Activated T-cell treated with anti-CD3 and anti-CD28 coated beads, Interleukin-2, amount 50 U/mL, for 24 hours (primary cell): ENCODE measurements around the gene PARD3.

Source experiments
- DNase-seq: peaks from one replicate; pipeline ENCODE4 v3.0.0-alpha.2; 2020
- H3K27ac Mint-ChIP-seq: 2 replicates; pipeline ENCODE4 v1.8.0; 2020; ENCODE audit warnings: mild to moderate bottlenecking, mixed read lengths
- H3K27me3 Mint-ChIP-seq: 2 replicates; pipeline ENCODE4 v1.8.0; 2020; ENCODE audit warnings: mixed read lengths
- H3K36me3 Mint-ChIP-seq: 2 replicates; pipeline ENCODE4 v1.8.0; 2020; ENCODE audit warnings: low read depth, mixed read lengths
- H3K4me1 Mint-ChIP-seq: 2 replicates; pipeline ENCODE4 v1.8.0; 2020; ENCODE audit warnings: low read depth, mixed read lengths
- H3K4me3 Mint-ChIP-seq: 2 replicates; pipeline ENCODE4 v1.8.0; 2020; ENCODE audit warnings: mild to moderate bottlenecking, moderate library complexity, mixed read lengths
- H3K9me3 Mint-ChIP-seq: 2 replicates; pipeline ENCODE4 v1.8.0; 2020; ENCODE audit warnings: mixed read lengths

PARD3 gene

GRCh38 chr10:34641147-34641912, 173.8 kb downstream of the PARD3 start:
- Mint-ChIP-seq H3K27me3 (no peaks in the 10 kb centered on the region), H3K4me3 (no peak overlapping the region), H3K36me3 (no peaks in the 10 kb centered on the region), H3K4me1 (peaks cover 16% of the 10 kb centered on the region), H3K9me3 (no peaks in the 10 kb centered on the region), H3K27ac (no peak overlapping the region)
- no peak for DNase-seq

GRCh38 chr10:34638406-34639054, 176.6 kb downstream of the PARD3 start:
- DNase-seq, result peak; percentile 70
- Mint-ChIP-seq H3K27me3 (no peaks in the 10 kb centered on the region), H3K9me3 (no peaks in the 10 kb centered on the region), H3K4me1 (peaks cover 16% of the 10 kb centered on the region), H3K4me3 (no peak overlapping the region), H3K36me3 (no peaks in the 10 kb centered on the region), H3K27ac (no peak overlapping the region)

GRCh38 chr10:34637418-34637911, 177.6 kb downstream of the PARD3 start:
- Mint-ChIP-seq H3K4me1 (peaks cover 16% of the 10 kb centered on the region), H3K27ac (no peak overlapping the region), H3K4me3 (no peak overlapping the region), H3K9me3 (no peaks in the 10 kb centered on the region), H3K27me3 (no peaks in the 10 kb centered on the region), H3K36me3 (no peaks in the 10 kb centered on the region)
- peak; percentile 81 for DNase-seq

GRCh38 chr10:34635111-34635510, 180.0 kb downstream of the PARD3 start:
- no peak overlapping the region for H3K4me3 Mint-ChIP-seq
- H3K4me1 Mint-ChIP-seq, result peaks cover 16% of the 10 kb centered on the region
- no peak for DNase-seq
- no peak overlapping the region for H3K27ac Mint-ChIP-seq
- H3K27me3 Mint-ChIP-seq, result no peaks in the 10 kb centered on the region
- no peaks in the 10 kb centered on the region for H3K36me3 Mint-ChIP-seq
- H3K9me3 Mint-ChIP-seq, result no peaks in the 10 kb centered on the region

- Mint-ChIP-seq H3K27me3 (no peaks in the 10 kb centered on the region), H3K9me3 (no peaks in the 10 kb centered on the region), H3K4me1 (peaks cover 15% of the 10 kb centered on the region), H3K36me3 (no peaks in the 10 kb centered on the region), H3K4me3 (no peak overlapping the region), H3K27ac (no peak overlapping the region)
- no peak for DNase-seq
Measured at GRCh38 chr10:34633374-34633773, 181.7 kb downstream of the PARD3 start.

- no peak overlapping the region for H3K4me3 Mint-ChIP-seq
- no peaks in the 10 kb centered on the region for H3K4me1 Mint-ChIP-seq
- H3K9me3 Mint-ChIP-seq, result no peaks in the 10 kb centered on the region
- no peak overlapping the region for H3K27ac Mint-ChIP-seq
- no peaks in the 10 kb centered on the region for H3K27me3 Mint-ChIP-seq
- DNase-seq, result no peak
- H3K36me3 Mint-ChIP-seq, result no peaks in the 10 kb centered on the region
Measured at GRCh38 chr10:34629084-34629483, 186.0 kb downstream of the PARD3 start.

- Mint-ChIP-seq H3K9me3 (no peaks in the 10 kb centered on the region), H3K4me3 (no peak overlapping the region), H3K27me3 (no peaks in the 10 kb centered on the region), H3K27ac (no peak overlapping the region), H3K36me3 (no peaks in the 10 kb centered on the region), H3K4me1 (no peaks in the 10 kb centered on the region)
- DNase-seq, result no peak
Measured at GRCh38 chr10:34628174-34628796, 186.8 kb downstream of the PARD3 start.

GRCh38 chr10:34627741-34628140, 187.4 kb downstream of the PARD3 start:
- Mint-ChIP-seq H3K4me1 (no peaks in the 10 kb centered on the region), H3K27me3 (no peaks in the 10 kb centered on the region), H3K27ac (no peak overlapping the region), H3K9me3 (no peaks in the 10 kb centered on the region), H3K4me3 (no peak overlapping the region), H3K36me3 (no peaks in the 10 kb centered on the region)
- DNase-seq, result no peak

GRCh38 chr10:34627331-34627730, 187.8 kb downstream of the PARD3 start:
- DNase-seq, result no peak
- Mint-ChIP-seq H3K9me3 (no peaks in the 10 kb centered on the region), H3K36me3 (no peaks in the 10 kb centered on the region), H3K4me3 (no peak overlapping the region), H3K27ac (no peak overlapping the region), H3K4me1 (no peaks in the 10 kb centered on the region), H3K27me3 (no peaks in the 10 kb centered on the region)

GRCh38 chr10:34626158-34626880, 188.8 kb downstream of the PARD3 start:
- Mint-ChIP-seq H3K4me3 (no peak overlapping the region), H3K27me3 (no peaks in the 10 kb centered on the region), H3K9me3 (no peaks in the 10 kb centered on the region), H3K4me1 (no peaks in the 10 kb centered on the region), H3K36me3 (no peaks in the 10 kb centered on the region), H3K27ac (no peak overlapping the region)
- DNase-seq, result no peak

GRCh38 chr10:34624323-34625153, 190.6 kb downstream of the PARD3 start:
- Mint-ChIP-seq H3K4me1 (no peaks in the 10 kb centered on the region), H3K27ac (no peak overlapping the region), H3K9me3 (no peaks in the 10 kb centered on the region), H3K4me3 (no peak overlapping the region), H3K36me3 (no peaks in the 10 kb centered on the region), H3K27me3 (no peaks in the 10 kb centered on the region)
- DNase-seq, result no peak

- no peaks in the 10 kb centered on the region for H3K4me1 Mint-ChIP-seq
- no peak for DNase-seq
- H3K27ac Mint-ChIP-seq, result no peak overlapping the region
- no peaks in the 10 kb centered on the region for H3K27me3 Mint-ChIP-seq
- H3K4me3 Mint-ChIP-seq, result no peak overlapping the region
- no peaks in the 10 kb centered on the region for H3K9me3 Mint-ChIP-seq
- no peaks in the 10 kb centered on the region for H3K36me3 Mint-ChIP-seq
Measured at GRCh38 chr10:34622945-34623344, 192.2 kb downstream of the PARD3 start.

GRCh38 chr10:34618611-34619010, 196.5 kb downstream of the PARD3 start:
- Mint-ChIP-seq H3K36me3 (no peaks in the 10 kb centered on the region), H3K27ac (no peak overlapping the region), H3K27me3 (peaks cover 10% of the 10 kb centered on the region), H3K4me3 (no peak overlapping the region), H3K9me3 (no peaks in the 10 kb centered on the region), H3K4me1 (no peaks in the 10 kb centered on the region)
- DNase-seq, result no peak

- no peak for DNase-seq
- Mint-ChIP-seq H3K27me3 (peaks cover 15% of the 10 kb centered on the region), H3K9me3 (no peaks in the 10 kb centered on the region), H3K4me3 (no peak overlapping the region), H3K4me1 (no peaks in the 10 kb centered on the region), H3K36me3 (no peaks in the 10 kb centered on the region), H3K27ac (no peak overlapping the region)
Measured at GRCh38 chr10:34615770-34616169, 199.3 kb downstream of the PARD3 start.
